HG03469 (cell line): ENCODE data around the gene BLOC1S5.

Experiments used
- ATAC-seq: cut with Tn5 transposase; IDR thresholded peaks from one replicate; pipeline ENCODE4 v1.9.1; 2021; ENCODE audit warnings: mild to moderate bottlenecking, moderate library complexity, moderate number of reproducible peaks; ENCODE audit not compliant: unreplicated experiment

BLOC1S5 gene, protein sequence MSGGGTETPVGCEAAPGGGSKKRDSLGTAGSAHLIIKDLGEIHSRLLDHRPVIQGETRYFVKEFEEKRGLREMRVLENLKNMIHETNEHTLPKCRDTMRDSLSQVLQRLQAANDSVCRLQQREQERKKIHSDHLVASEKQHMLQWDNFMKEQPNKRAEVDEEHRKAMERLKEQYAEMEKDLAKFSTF

DNA sequence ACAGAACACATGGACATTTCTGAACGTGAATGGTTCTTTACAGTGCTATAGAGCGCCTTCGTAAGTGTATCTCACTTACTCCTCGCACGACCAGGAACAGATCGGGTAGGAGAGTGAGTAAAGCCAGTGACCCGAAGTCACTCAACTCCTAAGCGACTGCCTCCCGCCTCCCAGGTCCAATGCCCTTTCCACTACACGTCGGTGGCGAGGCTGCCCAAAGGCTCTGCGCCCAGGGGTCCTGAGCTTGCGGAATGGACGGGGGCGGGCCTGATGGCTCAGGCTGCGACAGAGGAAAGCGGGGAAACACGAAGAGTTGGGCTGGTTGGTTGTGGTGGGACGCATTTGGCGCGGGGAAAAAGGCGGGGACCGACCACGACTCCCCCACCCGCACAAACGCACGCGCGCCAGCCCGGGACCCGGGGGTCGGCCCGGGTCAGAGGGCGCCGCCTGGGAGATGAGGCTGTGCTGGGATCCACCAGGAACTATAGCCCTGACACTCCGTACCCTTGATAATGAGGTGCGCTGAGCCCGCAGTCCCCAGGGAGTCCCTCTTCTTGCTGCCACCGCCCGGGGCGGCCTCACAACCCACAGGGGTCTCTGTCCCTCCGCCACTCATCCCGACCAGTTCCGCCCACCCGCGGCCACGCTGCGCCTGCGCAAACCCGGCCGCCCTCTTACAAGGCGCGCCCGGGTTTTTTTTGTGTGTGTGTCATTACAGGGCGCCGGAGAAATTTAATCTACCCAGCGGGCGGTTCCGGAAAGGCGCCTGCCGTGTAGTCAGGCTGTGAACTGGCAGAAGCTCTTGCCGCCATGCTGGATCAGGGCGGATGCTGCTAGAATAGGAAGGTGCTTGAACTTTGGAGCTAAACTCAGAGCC lies at the start of gene BLOC1S5:
BLOC1S5 (minus strand) TSS at position 629 of the 877 bp plus-strand sequence; CDS start at position 616, 13 bp downstream.
- peak; percentile 79 for ATAC-seq

DNA sequence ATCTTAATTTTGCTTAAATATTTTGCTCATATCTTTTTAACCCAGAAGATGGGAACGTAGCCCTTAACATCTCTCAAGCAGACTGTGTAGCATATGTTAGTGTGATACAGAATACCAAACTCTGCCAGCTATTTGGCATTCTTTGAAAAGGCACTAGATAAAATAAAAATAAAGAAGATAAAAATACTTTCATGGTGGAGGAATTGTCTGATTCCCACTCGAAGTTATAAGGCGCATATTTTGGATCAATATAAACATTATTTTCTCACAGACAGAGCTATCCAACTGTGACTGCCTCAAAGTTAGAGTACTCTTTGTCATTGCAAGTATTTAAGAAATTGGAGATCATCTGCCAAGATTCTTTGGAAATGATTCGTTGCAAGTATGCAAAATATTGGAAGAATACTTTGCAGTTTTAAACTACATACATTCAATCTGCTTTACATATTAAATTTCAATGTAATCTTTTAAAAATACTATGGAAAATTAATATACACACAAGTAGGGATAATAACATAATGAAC lies 49.0 kb upstream of the BLOC1S5 start:
- ATAC-seq = no peak

DNA sequence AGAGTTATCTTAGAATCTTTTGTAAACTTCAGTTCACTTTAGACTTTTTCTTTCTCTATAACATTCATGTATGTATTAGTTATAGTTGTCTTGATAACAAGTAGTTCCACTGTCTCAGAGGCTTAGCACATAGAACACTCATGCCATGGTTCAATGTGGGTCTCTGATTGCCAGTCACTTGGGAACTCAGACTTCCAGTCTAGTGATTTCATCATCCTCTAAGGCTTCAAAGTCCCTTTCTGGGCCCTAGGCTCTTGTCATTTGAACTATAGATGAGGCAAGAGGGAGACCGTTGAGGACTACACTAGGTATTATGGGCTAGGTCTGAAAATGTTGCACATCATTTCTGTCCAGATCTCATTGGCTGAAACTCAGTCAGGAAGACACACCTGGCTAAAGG lies 46.5 kb upstream of the BLOC1S5 start:
- ATAC-seq = no peak

DNA sequence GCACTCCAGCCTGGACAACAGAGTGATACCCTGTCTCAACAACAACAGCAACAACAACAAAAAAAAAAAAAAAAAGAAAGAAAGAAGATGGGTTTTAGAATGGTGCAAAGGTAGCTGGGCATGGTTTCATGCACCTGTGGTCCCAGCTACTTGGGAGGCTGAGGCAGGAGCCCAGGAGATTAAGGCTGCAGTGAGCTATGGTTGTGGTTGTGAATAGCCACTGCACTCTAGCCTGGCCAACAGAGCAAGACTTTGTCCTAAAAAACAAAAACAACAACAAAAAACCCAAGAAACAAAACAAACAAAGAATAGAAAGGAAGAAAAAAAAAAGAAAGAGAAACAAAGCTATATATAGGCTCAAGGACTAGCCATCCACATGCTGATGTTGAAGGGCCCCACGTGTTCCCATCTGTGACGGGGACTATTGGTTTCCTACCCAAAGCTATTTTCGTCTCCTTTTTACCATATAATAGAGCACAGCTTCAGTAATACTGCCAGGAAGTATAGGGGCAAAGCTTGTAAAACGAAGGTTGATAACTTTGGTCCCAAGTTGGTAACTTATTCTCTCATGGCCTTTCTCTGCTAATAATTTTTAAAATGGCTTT lies 46.0 kb upstream of the BLOC1S5 start:
- ATAC-seq = no peak

DNA sequence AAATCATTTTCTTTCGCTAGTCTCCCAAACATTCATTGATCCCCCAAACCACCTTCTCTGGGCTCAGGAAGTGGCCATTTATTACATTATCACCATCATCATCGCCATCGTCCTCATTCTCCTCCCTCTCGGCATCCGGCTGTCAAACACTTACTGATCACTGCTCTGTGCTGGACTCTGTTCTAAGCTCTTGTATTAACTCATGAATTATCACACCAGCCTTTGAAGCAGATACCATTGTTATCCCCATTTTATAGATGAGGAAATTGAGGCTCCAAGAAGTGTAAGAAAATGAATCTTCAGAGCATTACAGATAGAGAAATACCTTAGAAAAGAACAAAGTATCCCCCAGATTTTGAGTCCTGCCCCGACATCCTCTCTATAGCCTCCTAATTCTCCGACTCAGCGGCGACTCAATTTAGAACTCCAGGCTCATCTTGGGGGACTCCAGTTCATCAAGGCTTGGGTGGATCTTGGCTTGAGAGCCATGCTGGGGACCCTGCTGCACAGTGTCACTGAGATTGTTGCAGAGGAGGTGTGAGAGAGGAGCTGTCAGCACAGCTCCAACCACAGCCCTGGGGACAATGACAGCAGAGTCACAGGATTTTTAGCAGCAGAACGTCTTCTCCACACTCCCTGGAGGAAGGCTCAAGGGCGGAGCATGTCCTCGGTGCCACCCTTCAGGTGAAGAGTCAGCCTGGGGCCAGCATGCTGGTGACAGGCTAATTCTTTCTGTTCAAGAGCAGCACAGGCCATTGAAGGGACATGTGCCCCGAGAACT lies 44.8 kb upstream of the BLOC1S5 start:
- ATAC-seq = no peak

DNA sequence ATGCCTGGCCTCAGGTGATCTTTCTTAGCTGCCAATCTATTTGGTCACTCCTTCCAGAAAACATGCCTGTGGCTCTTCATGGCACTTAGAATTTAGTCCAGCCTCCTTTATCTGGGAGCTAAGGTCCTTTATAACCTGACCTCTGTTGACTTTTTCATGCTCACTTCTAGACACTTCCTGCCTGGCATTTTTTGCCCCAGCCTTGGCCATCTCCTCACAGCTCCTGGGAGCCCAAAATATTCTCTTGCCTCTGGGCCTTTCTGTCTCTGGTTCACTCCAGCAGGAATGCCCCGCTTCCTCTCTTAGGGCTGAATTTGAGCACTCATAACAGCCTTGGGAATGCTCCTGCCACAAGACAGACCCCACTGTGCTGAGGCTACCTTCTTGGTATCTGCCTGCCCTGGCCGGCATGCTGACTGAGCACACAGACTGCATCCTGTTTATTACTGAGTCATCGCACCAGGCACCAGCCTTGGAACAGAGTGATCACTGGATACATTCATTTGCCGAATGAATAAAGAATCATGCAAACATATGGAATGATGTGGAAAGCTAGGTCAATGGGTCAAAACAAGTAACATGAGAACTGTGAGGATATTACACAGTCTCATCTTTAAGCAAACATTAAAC lies 44.0 kb upstream of the BLOC1S5 start:
- no peak for ATAC-seq

DNA sequence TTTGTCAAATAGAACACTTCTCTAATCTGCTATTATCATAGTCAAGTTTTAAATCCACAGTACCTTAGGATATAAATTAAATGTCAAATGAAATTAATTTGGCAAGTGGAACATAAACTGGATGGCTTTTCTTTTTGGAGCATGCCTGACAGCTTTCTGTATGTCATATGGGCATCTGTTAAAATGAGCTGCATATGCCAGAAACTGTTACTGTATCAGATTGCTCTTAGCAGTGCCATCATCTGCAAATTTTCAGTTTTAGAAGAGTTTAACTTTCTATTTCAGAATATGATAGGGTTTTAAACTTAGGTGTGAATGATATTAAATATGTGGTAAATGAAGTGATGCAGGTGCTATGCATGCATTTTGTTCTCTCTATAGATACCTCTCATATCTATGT lies 41.6 kb upstream of the BLOC1S5 start:
- ATAC-seq = no peak

DNA sequence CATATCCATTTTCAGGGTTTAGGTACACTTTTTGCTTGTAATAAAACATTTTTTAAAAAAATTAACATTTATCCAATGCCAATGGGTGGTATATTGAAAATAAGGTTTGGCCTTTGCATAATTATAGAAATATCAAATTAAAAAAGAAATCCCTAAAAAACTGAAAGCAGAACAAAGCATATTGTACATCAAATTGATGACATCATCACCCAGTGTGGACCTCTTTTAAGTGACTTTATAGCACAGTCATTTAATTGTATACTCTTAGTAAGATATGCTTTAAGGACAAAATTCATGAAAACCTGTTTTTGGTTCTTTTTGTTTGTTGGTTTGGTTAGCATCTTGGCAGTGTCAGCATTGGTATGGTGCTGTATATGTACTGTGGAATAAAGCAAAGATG lies 39.5 kb upstream of the BLOC1S5 start:
- ATAC-seq = no peak

DNA sequence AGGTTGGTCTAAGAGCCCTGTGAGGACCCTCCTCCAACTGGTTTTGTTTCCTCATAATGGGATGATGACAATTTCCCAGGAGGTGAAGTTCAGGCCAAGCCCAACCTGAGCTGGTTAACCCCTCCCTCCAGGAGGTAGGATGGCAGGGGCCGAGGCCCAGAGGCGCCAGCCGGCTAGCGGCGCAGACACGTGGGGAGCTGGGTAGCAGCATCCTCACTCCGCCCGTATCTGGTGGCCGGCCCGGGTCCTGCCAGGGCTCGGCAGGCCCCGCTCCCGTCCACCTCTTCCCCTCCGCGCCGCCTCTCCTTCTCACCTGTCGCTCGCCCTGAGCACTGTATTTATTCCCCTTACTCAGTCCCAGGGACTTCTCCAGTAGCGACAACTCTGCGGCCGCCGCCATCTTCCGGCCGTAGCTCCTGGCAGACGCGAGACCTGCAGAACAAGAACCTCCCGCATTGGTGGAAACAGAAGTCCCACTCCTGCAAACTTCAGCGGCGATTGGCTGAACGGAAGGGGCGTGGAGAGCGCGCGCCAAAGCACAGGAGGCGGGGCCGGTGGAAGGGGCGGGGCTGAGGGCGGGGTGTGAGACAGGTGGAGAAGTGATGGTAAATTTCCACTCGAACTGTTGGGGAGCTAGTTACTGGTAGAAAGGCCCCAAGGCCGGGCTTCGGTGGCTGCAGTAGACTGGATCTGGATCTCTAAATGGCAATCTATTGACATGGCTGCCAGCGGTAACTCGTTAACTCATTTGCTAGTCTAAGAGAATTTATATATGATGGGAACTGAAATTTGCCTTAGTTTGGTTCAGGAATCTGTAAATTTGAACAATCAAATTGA lies 38.2 kb upstream of the BLOC1S5 start, which contains the start of gene EEF1E1:
EEF1E1 (minus strand) TSS at position 427 of the 837 bp plus-strand sequence; CDS start at position 400, 27 bp downstream.
- peak; percentile 96 for ATAC-seq

DNA sequence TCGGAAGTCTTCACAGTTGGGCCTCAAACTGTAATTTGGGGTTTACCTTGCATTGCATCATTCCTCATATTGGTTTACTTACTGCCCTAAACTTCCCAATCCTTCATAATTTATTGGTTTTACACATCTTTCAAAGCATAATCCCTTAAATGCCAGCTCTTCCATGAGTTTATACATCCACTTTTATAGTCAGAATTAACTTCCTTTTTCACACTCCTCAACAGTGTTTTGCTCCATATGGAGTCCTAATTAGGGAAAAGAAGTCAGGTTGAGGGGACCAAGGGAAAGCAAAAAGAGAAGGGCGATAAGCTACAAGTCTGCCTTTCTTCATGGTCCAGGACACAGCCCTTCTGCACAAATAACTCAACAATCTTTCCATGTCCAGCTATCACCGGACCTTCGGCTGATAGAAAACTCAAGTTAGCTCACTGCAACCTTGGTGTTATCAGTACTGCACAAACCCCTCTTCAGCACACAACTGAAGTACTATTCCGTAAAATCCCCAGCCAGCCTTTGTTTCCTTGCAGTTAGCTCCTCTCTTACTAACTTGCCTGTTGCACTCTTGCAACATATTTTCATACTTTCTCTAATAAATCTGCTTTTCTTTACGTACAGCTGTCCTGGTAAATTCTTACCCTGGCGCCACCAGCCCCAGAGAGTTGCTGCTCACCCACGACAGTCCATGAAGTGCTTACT lies 36.1 kb upstream of the BLOC1S5 start:
- no peak for ATAC-seq

DNA sequence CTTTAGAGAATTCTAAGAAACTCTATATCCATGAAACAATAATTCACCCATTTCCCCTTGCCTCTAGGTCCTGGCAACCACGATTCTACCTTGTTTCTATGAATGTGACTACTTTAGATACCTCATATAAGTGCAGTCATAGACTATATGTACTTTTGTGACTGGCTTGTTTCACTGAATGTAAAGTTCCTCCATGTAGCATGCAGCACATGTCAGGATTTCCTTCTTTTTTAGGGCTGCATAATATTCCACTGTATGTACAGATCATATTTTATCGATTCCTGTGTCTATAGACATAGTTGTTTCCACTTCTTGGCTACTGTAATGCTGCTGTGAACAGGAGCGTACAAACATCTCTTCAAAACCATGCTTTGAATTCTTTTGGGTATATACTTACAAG lies 26.5 kb upstream of the BLOC1S5 start:
- no peak for ATAC-seq

DNA sequence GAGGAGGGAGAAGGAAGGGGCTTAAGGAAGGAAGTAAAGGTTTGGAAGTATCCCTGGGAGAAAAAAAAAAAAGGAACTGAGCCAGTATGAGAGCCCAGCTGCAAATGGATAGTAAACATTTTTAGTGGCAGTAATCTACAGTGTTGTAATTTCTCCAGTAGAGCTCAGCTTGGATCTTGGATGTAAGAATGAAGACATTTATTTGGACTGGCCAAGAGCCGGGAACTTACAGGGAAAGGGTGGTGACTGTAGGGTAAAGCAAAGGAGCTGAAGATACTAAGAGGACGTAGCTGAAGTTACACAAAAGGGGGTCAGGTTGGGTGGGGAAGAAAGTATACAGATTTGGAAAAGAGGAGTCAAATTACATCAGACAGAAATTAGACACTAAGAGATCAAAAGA lies 24.7 kb upstream of the BLOC1S5 start:
- ATAC-seq = no peak

DNA sequence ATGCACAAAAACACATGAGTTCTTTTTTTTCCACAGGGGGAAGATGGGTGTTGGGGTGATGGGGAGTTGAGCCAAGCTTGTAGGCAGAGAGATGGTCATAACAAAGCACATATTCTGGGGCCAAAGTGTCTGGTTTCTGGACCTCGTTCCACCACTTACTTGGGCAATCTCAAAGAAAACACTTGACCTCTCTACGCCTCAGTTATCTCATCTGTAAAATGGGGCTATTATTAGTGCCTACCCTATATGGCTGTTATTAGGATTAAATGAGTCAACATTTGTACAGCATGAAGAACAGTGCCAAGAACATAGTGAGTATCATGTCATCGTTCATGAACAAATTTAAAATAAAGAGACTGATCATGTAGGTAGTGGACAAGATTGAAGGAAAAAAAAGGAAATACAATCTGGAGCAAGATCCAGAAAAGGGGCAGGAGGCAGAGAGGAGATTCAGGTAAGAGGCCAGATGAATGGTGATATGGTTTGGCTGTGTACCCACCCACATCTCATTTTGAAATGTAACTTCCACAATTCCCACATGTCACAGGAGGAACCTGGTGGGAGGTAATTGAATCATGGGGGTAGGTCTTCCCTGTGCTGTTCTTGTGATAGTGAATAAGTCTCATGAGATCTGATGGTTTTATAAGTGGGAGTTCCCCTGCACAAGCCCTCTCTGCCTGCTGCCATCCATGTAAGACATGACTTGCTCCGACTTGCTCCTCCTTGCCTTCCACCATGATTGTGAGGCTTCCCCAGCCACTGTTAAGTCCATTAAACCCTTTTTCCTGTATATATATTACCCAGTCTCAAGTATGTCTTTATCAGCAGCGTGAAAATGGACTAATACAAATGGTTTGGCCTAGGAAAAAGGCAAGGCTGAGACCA lies 23.9 kb upstream of the BLOC1S5 start:
- ATAC-seq = no peak

DNA sequence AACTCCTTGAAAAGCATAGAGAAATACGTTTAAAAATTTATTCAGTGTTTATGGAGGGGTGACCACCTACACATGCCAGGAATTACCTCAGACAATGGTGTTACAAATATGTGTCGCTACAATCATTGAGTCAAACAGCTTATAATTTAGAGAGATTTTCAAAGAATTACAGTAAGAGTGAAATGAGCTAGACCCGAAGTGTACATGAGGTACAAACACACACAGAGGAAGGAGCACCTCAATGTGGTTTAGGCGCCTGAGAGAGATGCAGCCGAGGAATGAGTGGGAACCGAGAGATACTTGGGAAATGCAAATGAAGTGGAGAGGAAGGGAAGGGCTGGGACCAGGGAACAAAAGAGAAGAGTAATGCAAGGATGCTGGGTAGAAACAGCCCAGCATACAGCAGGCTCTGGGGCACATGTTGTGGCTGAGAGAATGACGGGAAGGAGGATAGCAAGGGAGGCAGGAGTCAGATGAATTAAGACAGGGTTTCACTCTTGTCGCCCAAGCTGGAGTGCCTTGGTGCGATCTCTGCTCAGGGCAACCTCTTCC lies 22.6 kb upstream of the BLOC1S5 start:
- ATAC-seq = no peak

DNA sequence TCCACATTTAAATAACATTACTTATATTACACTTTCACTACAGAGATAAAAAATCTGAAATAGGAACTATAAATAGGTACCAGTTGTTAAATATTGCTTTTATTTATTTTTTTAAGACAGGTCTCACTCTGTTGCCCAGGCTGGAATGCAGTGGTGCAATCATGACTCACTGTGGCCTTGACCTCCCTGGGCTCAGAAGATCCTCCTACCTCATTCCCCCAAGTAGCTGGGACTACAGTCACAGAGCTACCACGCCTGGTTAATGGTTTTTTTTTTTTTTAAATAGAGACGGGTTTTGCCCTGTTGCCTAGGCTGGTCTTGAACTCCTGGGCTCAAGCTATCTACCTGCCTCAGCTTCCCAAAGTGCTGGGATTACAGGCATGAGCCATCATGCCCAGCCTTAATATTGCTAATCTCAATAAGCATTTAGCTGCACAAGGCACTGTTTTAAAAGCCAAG lies 20.9 kb upstream of the BLOC1S5 start:
- no peak for ATAC-seq

DNA sequence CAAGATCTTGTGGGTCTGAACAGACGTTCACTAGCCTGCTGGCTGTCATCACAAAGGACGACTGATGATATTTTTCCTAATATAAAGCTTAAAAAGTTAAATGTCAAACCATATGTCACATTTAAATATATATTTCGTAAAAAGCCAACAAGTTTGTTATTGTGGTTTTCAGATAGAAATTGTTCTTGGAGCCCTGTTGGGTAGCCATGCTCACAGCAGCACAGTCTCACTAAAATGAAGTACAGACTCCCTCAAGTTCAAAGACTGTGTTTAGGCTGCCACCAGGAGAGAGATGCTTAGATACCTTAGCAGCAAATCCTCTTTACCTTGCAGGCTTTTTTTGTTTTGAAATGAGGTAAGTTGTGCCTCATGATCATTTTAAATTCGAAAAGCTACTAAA lies 20.4 kb upstream of the BLOC1S5 start:
- no peak for ATAC-seq
